Stomach (tissue), 4 donors: ENCODE measurements around the gene CHSY3.

ENCODE experiments used
- POLR2A ChIP-seq, 4 donors: fragments of 450-650 bp; IDR thresholded peaks; one replicate each; pipeline ENCODE4 v1.6.1; 2016; ENCODE audit warnings: antibody characterized with exemption in 4 of 4, control low read depth in 2 of 4, mild to moderate bottlenecking in 1 of 4, moderate library complexity in 1 of 4
- TF ChIP-seq, protein P1 (sequence below), 7 experiments: fragments of 450-650 bp in 4 of 7; fragments of 200-600 bp in 3 of 7; sonication (generic) in 3 of 7; IDR thresholded peaks; one replicate each; pipeline ENCODE4 v1.5.1; 2016 to 2019; ENCODE audit warnings: antibody characterized with exemption in 7 of 7, control low read depth in 2 of 7, mild to moderate bottlenecking in 1 of 7

DNA sequence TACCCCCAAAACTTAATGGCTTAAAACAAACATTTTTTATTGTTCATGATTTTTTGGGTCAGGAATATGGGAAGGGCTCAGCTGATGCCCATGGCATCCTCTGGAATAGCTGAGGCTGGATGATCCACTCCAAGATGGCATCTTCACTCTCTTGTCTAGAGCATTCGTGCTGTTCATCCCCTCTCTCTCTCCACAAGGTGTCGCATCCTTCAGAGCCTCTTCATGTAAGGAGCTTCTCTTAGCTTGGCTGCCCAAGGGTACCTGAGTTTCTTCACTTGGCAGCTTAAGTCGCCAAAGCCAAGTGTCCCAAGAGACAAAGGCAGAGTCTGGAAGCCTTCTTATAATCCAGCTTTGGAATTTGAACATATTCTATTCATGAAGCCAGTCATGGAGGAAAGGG is 294.7 kb downstream of the CHSY3 start:
- no peak for TF ChIP-seq POLR2A (IDR thresholded peaks at IDR 0.05)
- TF ChIP-seq, protein P1, sequence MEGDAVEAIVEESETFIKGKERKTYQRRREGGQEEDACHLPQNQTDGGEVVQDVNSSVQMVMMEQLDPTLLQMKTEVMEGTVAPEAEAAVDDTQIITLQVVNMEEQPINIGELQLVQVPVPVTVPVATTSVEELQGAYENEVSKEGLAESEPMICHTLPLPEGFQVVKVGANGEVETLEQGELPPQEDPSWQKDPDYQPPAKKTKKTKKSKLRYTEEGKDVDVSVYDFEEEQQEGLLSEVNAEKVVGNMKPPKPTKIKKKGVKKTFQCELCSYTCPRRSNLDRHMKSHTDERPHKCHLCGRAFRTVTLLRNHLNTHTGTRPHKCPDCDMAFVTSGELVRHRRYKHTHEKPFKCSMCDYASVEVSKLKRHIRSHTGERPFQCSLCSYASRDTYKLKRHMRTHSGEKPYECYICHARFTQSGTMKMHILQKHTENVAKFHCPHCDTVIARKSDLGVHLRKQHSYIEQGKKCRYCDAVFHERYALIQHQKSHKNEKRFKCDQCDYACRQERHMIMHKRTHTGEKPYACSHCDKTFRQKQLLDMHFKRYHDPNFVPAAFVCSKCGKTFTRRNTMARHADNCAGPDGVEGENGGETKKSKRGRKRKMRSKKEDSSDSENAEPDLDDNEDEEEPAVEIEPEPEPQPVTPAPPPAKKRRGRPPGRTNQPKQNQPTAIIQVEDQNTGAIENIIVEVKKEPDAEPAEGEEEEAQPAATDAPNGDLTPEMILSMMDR (IDR thresholded peaks at IDR 0.05): no peak
